ENCODE results near the gene SCP2.
A peak's percentile ranks its signal among the peaks of the same experiment; 100 is the strongest.

Gene SCP2

GRCh38 chr1:52904927-52905698 lies 22.0 kb upstream of the SCP2 start:
- H3K4me2 ChIP-seq (ENCODE audit: low read length), result no peak overlapping the region
- TF ChIP-seq CTCF (IDR thresholded peaks at IDR 0.05; ENCODE audit: low read depth, low read length, poor library complexity, severe bottlenecking), result peak; percentile 58
- no peak for TF ChIP-seq EZH2phosphoT487 (IDR thresholded peaks at IDR 0.05; ENCODE audit: borderline replicate concordance, low read length)
- H3K36me3 ChIP-seq (ENCODE audit: control insufficient read depth, low read length), result no peaks in the 10 kb centered on the region
- H3K4me3 ChIP-seq (ENCODE audit: low read length), result no peak overlapping the region
- H3K4me1 ChIP-seq (ENCODE audit: control insufficient read depth, low read length), result no peaks in the 10 kb centered on the region
- no peaks in the 10 kb centered on the region for H3K9me2 ChIP-seq (replicated peaks; ENCODE audit: control insufficient read depth, low read length)
- H3K27ac ChIP-seq (ENCODE audit: low read depth, low read length), result no peak overlapping the region
- H4K20me1 ChIP-seq (ENCODE audit: control insufficient read depth, insufficient read depth, low read depth, low read length), result no peaks in the 10 kb centered on the region
- H3F3A ChIP-seq (ENCODE audit: control insufficient read depth, insufficient read depth), result no peaks in the 10 kb centered on the region
- H3K27me3 ChIP-seq (ENCODE audit: control insufficient read depth, low read length), result peaks cover 3% of the 10 kb centered on the region; the same call in 1 of the 2 replicates
- no peaks in the 10 kb centered on the region for H3K79me2 ChIP-seq (ENCODE audit: control insufficient read depth, low read length)
- H3K9me3 ChIP-seq (ENCODE audit: control insufficient read depth, insufficient read depth, low read length), result no peaks in the 10 kb centered on the region

GRCh38 chr1:52906135-52906603 lies 20.9 kb upstream of the SCP2 start:
- Histone ChIP-seq H3K27ac (ENCODE audit: low read depth, low read length) (no peak overlapping the region), H3K36me3 (ENCODE audit: control insufficient read depth, low read length) (no peaks in the 10 kb centered on the region)

GRCh38 chr1:52907068-52907811 lies 19.8 kb upstream of the SCP2 start:
- Histone ChIP-seq H3K4me3 (ENCODE audit: low read length) (no peak overlapping the region), H3K36me3 (ENCODE audit: control insufficient read depth, low read length) (no peaks in the 10 kb centered on the region), H3K4me2 (ENCODE audit: low read length) (no peak overlapping the region), H4K20me1 (ENCODE audit: control insufficient read depth, insufficient read depth, low read depth, low read length) (no peaks in the 10 kb centered on the region), H3K9me2 (replicated peaks; ENCODE audit: control insufficient read depth, low read length) (no peaks in the 10 kb centered on the region), H3K27ac (ENCODE audit: low read depth, low read length) (no peak overlapping the region), H3K4me1 (ENCODE audit: control insufficient read depth, low read length) (no peaks in the 10 kb centered on the region), H3F3A (ENCODE audit: control insufficient read depth, insufficient read depth) (no peaks in the 10 kb centered on the region), H3K9me3 (ENCODE audit: control insufficient read depth, insufficient read depth, low read length) (no peaks in the 10 kb centered on the region), H3K79me2 (ENCODE audit: control insufficient read depth, low read length) (no peaks in the 10 kb centered on the region), H3K27me3 (ENCODE audit: control insufficient read depth, low read length) (no peaks in the 10 kb centered on the region; the same call in 1 of the 2 replicates)
- no peak for TF ChIP-seq EZH2phosphoT487 (IDR thresholded peaks at IDR 0.05; ENCODE audit: borderline replicate concordance, low read length)
- no peak for TF ChIP-seq CTCF (IDR thresholded peaks at IDR 0.05; ENCODE audit: low read depth, low read length, poor library complexity, severe bottlenecking)

More at GRCh38 chr1:52906135-52906603, 20.9 kb upstream of the SCP2 start:
- Histone ChIP-seq H3K27me3 (ENCODE audit: control insufficient read depth, low read length) (no peaks in the 10 kb centered on the region; the same call in 1 of the 2 replicates), H3K4me2 (ENCODE audit: low read length) (no peak overlapping the region), H3K9me2 (replicated peaks; ENCODE audit: control insufficient read depth, low read length) (no peaks in the 10 kb centered on the region), H3K9me3 (ENCODE audit: control insufficient read depth, insufficient read depth, low read length) (no peaks in the 10 kb centered on the region), H3K4me3 (ENCODE audit: low read length) (no peak overlapping the region), H3F3A (ENCODE audit: control insufficient read depth, insufficient read depth) (no peaks in the 10 kb centered on the region), H3K79me2 (ENCODE audit: control insufficient read depth, low read length) (no peaks in the 10 kb centered on the region), H3K4me1 (ENCODE audit: control insufficient read depth, low read length) (no peaks in the 10 kb centered on the region), H4K20me1 (ENCODE audit: control insufficient read depth, insufficient read depth, low read depth, low read length) (no peaks in the 10 kb centered on the region)
- TF ChIP-seq CTCF (IDR thresholded peaks at IDR 0.05; ENCODE audit: low read depth, low read length, poor library complexity, severe bottlenecking) (no peak), EZH2phosphoT487 (IDR thresholded peaks at IDR 0.05; ENCODE audit: borderline replicate concordance, low read length) (no peak)

Measured in DOHH2 (cell line).